Measurements from ENCODE around the gene SUN1. TPM values are rescaled to one million over a fixed set of nuclear protein-coding genes. Genes with fewer than 3 reads are reported as not detected.

Gene SUN1
- total and polyA plus RNA-seq, 2 donors (not counting 3 experiments of a cell fraction or from before 2014, with no cell fraction given): 158 to 410 TPM

DNA sequence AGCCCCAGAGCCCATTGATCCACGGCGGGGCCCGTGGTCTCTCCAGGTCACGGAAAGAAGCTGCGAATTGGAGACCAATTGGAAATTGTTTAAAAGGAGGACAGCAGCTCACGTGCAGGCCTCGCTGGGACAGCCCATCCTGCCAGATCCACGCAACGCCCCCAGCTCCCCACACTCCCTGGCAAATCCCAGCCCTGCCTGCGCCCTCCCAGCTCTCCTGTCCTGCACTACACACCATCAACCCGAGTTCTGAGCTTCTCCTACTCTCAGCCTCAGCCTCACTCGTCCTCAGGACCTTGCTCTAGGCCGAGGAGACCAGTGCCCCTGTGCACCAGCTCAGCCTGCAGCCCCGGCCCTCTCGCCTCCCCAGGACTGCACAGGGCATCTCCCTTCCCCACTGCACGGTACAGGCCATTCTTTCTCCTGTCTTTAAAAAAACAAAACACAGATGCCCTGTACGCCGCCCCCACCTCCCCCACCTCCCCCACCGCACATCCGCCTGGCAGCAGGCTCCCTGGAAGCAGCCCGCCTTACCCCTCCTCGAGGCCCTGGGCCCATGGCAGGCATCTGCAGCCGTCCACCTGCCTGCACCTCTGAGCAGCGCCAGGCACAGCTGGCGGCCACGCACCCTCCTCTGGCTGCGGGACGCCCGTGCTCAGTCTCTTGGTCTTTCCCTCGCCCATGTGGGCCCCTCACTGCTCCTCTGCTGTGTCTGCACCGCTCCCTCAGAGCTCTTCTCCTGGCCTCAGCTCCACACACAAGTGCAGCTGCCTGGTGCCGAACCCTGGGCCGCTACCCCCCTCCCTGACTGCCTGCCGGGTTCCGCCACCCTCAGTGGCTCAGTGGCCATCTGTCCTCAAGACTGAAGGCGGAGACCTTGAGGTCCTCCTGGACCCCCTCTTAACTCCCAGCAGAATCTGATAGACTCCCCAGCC, 48.5 kb upstream of the SUN1 start:
- DNase-seq (ENCODE audit: low read depth, low spot score) (no peak), FAIRE-seq (no peak)
- H3K79me2 ChIP-seq (ENCODE audit: control insufficient read depth, insufficient read depth, low read length): no peaks in the 10 kb centered on the region
- no peak overlapping the region for H2AFZ ChIP-seq (ENCODE audit: low read depth, low read length)
- no TSS peak for BruUV-seq (replicated peaks)
- H3K4me1 ChIP-seq (ENCODE audit: control insufficient read depth, extremely low read depth, insufficient read depth, low read length): peaks cover 11% of the 10 kb centered on the region
- H4K20me1 ChIP-seq (replicated peaks; ENCODE audit: control insufficient read depth, extremely low read depth, insufficient read depth, low read length): no peaks in the 10 kb centered on the region
- ChIA-PET POLR2A (no interaction called here), CTCF (interaction anchor here (2.4 kb wide), 1 partner anchor 89 kb away, joined by 16 read pairs; no protein-coding TSS in a partner anchor)
- H3K9me1 ChIP-seq (replicated peaks; ENCODE audit: control insufficient read depth, extremely low read depth, insufficient read depth, low read length): no peaks in the 10 kb centered on the region
- H3K27me3 ChIP-seq (ENCODE audit: control insufficient read depth in 2 of 2, insufficient read depth in 2 of 2, low read length in 2 of 2): no peaks in the 10 kb centered on the region
- intact Hi-C loops (cut with micrococcal nuclease): no loop called here
- H3K27ac ChIP-seq (ENCODE audit: insufficient read depth, low read depth, low read length): no peak overlapping the region
- peaks cover 2 to 17% of the 10 kb centered on the region in 2 experiments for H3K36me3 ChIP-seq (ENCODE audit: control insufficient read depth in 2 of 2, extremely low read depth in 1 of 2, insufficient read depth in 2 of 2, low read length in 2 of 2)
- TF ChIP-seq JUN (IDR thresholded peaks at IDR 0.05; ENCODE audit: borderline replicate concordance, insufficient read depth, insufficient read length, low read depth): no peak
- no peak for TF ChIP-seq EZH2 (IDR thresholded peaks at IDR 0.05; ENCODE audit: borderline replicate concordance, low read depth, low read length, severe bottlenecking)
- TF ChIP-seq, protein P1, sequence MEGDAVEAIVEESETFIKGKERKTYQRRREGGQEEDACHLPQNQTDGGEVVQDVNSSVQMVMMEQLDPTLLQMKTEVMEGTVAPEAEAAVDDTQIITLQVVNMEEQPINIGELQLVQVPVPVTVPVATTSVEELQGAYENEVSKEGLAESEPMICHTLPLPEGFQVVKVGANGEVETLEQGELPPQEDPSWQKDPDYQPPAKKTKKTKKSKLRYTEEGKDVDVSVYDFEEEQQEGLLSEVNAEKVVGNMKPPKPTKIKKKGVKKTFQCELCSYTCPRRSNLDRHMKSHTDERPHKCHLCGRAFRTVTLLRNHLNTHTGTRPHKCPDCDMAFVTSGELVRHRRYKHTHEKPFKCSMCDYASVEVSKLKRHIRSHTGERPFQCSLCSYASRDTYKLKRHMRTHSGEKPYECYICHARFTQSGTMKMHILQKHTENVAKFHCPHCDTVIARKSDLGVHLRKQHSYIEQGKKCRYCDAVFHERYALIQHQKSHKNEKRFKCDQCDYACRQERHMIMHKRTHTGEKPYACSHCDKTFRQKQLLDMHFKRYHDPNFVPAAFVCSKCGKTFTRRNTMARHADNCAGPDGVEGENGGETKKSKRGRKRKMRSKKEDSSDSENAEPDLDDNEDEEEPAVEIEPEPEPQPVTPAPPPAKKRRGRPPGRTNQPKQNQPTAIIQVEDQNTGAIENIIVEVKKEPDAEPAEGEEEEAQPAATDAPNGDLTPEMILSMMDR (IDR thresholded peaks at IDR 0.05; ENCODE audit: extremely low read depth in 1 of 2, insufficient read depth in 1 of 2, low read depth in 1 of 2, low read length in 2 of 2): no peak
- TF ChIP-seq, protein P2, sequence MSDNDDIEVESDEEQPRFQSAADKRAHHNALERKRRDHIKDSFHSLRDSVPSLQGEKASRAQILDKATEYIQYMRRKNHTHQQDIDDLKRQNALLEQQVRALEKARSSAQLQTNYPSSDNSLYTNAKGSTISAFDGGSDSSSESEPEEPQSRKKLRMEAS (IDR thresholded peaks at IDR 0.05; ENCODE audit: insufficient read depth, insufficient read length): no peak
- no peak for TF ChIP-seq POLR2A (IDR thresholded peaks at IDR 0.05; ENCODE audit: low read depth, low read length)
- TF ChIP-seq FOS (IDR thresholded peaks at IDR 0.05; ENCODE audit: borderline replicate concordance, insufficient read depth, low read length): no peak
- TF ChIP-seq MYC (IDR thresholded peaks at IDR 0.05; ENCODE audit: low read depth, low read length): no peak
- no peak for TF ChIP-seq GATA2 (IDR thresholded peaks at IDR 0.05; ENCODE audit: insufficient read depth, insufficient read length, low read depth, low read length)
- TF ChIP-seq POLR2AphosphoS5 (IDR thresholded peaks at IDR 0.05; ENCODE audit: insufficient read depth, low read depth, low read length): no peak
- H3K4me3 ChIP-seq (replicated peaks in 1 of 3; ENCODE audit: insufficient read depth in 1 of 3, low read depth in 1 of 3, low read length in 3 of 3): no peak overlapping the region
- dilution Hi-C loops (cut with MboI; ENCODE audit: extremely low pct_ligation_motif_present, low sequenced_read_pairs): no loop called here
- no peak overlapping the region for H3K9ac ChIP-seq (replicated peaks; ENCODE audit: extremely low read depth, insufficient read depth, low read length)
- no peak overlapping the region for H3K4me2 ChIP-seq (ENCODE audit: insufficient read depth, low read length)
- H3K9me3 ChIP-seq (replicated peaks; ENCODE audit: control insufficient read depth, insufficient read depth, low read length): no peaks in the 10 kb centered on the region

Data from endothelial cell of umbilical vein (primary cell).